K562 (cell line): ENCODE data around the gene OPRL1. TPM values are rescaled to one million over a fixed set of nuclear protein-coding genes. Genes with fewer than 3 reads are reported as not detected.

ENCODE experiments used
- ATAC-seq: fragments of 200-7000 bp; cut with Tn5 transposase; 3 replicates; pipeline ENCODE4 v1.9.1; 2020; ENCODE audit warnings: moderate library complexity
- BruUV-seq: library from RNA; stranded (reverse); fragments of 400-500 nt; replicated peaks from 2 replicates; lab custom pipeline; 2021; lab: Mats Ljungman, UMichigan
- CTCF ChIA-PET: fragments of 300-600 bp; formaldehyde crosslinking; extraction: SDS; loops from one replicate; lab custom pipeline; 2021; ENCODE audit warnings: low intra/inter-chr PET ratio; lab: Yijun Ruan, JAX
- POLR2A ChIA-PET: fragments of 300-600, 350-650 bp; sonication (Branson Sonifier 250); formaldehyde crosslinking; extraction: SDS; loops from one replicate; lab custom pipeline; 2021; ENCODE audit warnings: antibody characterized with exemption, inconsistent platforms; lab: Yijun Ruan, JAX
- DNase-seq, 4 experiments: peaks; one replicate each; pipeline versions ENCODE4 v3.0.0 to v3.0.0-alpha.2; 2011 to 2018; ENCODE audit warnings: low spot score in 3 of 4, mixed read lengths in 3 of 4; ENCODE audit errors: extremely low read depth in 1 of 4
- FAIRE-seq: peaks from 2 replicates; lab custom pipeline; 2011; peaks lifted over from hg19 to GRCh38; lab: Jason Lieb, UNC
- H2AFZ ChIP-seq: 2 replicates; pipeline ENCODE4 v1.6.0; 2011; ENCODE audit warnings: low read depth, low read length, control low read depth, inconsistent platforms
- H3K27ac ChIP-seq: fragments of 200-600 bp; 3 replicates; pipeline ENCODE4 v1.8.0; 2011; ENCODE audit warnings: low read depth, mild to moderate bottlenecking, control low read depth, inconsistent platforms, low read length, moderate library complexity, mixed read lengths; ENCODE audit errors: extremely low read depth
- H3K27me3 ChIP-seq, 2 experiments: fragments of 300-600 bp in 1 of 2; 2 replicates in 1 of 2; 3 replicates in 1 of 2; pipeline versions ENCODE4 v1.6.0 to v1.8.0; 2011; ENCODE audit warnings: inconsistent platforms in 2 of 2, low read length in 2 of 2, mild to moderate bottlenecking in 1 of 2, mixed read lengths in 1 of 2, moderate library complexity in 1 of 2; ENCODE audit not compliant: control insufficient read depth in 2 of 2, insufficient read depth in 2 of 2
- H3K36me3 ChIP-seq: fragments of 300-600 bp; 3 replicates; pipeline ENCODE4 v1.8.0; 2011; ENCODE audit warnings: mild to moderate bottlenecking, low read length, inconsistent platforms; ENCODE audit not compliant: control insufficient read depth, insufficient read depth
- H3K4me1 ChIP-seq, 2 experiments: fragments of 200-600 bp in 1 of 2; replicated peaks in 1 of 2; 2 replicates in 1 of 2; 3 replicates in 1 of 2; pipeline versions ENCODE4 v1.5.1 to v1.8.0; 2011; ENCODE audit warnings: inconsistent platforms in 2 of 2, low read length in 2 of 2, mild to moderate bottlenecking in 1 of 2, mixed read lengths in 1 of 2, moderate library complexity in 1 of 2; ENCODE audit not compliant: control insufficient read depth in 2 of 2, insufficient read depth in 2 of 2
- H3K4me2 ChIP-seq: 2 replicates; pipeline ENCODE4 v1.6.1; 2011; ENCODE audit warnings: low read length, control low read depth, inconsistent platforms, mixed read lengths; ENCODE audit not compliant: insufficient read depth
- H3K4me3 ChIP-seq: fragments of 200-600 bp; sonication (generic), shearing (Covaris generic); 2 replicates; pipeline ENCODE4 v1.5.1; 2016; ENCODE audit warnings: control low read depth, inconsistent platforms
- H3K79me2 ChIP-seq: fragments of 200-600 bp; 3 replicates; pipeline ENCODE4 v1.8.0; 2011; ENCODE audit warnings: low read length, inconsistent platforms; ENCODE audit not compliant: control insufficient read depth, insufficient read depth
- H3K9ac ChIP-seq, 2 experiments: 2 replicates each; pipeline versions ENCODE4 v1.6.0 to v1.6.1; 2011; ENCODE audit warnings: low read depth in 2 of 2, low read length in 2 of 2, control low read depth in 1 of 2, inconsistent platforms in 1 of 2, mild to moderate bottlenecking in 1 of 2, mixed read lengths in 1 of 2; ENCODE audit not compliant: insufficient read depth in 1 of 2
- H3K9me1 ChIP-seq: one replicate; pipeline ENCODE4 v1.6.0; 2011; ENCODE audit warnings: inconsistent platforms, mild to moderate bottlenecking, low read length, moderate library complexity; ENCODE audit not compliant: control insufficient read depth, insufficient read depth
- H3K9me3 ChIP-seq: replicated peaks from 2 replicates; pipeline ENCODE4 v1.5.1; 2011; ENCODE audit warnings: low read depth, low read length, inconsistent platforms; ENCODE audit not compliant: control insufficient read depth, insufficient read depth
- H4K20me1 ChIP-seq: replicated peaks from 2 replicates; pipeline ENCODE4 v1.6.1; 2011; ENCODE audit warnings: low read length, inconsistent platforms, mixed read lengths; ENCODE audit not compliant: control insufficient read depth, insufficient read depth
- CCNT2 ChIP-seq: IDR thresholded peaks from 2 replicates; pipeline ENCODE4 v1.6.1; 2011; ENCODE audit warnings: borderline replicate concordance, low read depth, mild to moderate bottlenecking, moderate library complexity, mixed read lengths, low read length; ENCODE audit not compliant: insufficient read length; ENCODE audit errors: extremely low read depth
- EP300 ChIP-seq: IDR thresholded peaks from 2 replicates; pipeline ENCODE4 v1.6.1; 2012; ENCODE audit warnings: low read length, improper control_type of control experiment
- GTF2A2 ChIP-seq: IDR thresholded peaks from 2 replicates; pipeline ENCODE4 v1.6.1; 2016; ENCODE audit warnings: mild to moderate bottlenecking, missing genetic modification characterization, missing compliant biosample characterization
- MXI1 ChIP-seq: IDR thresholded peaks from 2 replicates; pipeline ENCODE4 v1.6.1; 2011; ENCODE audit warnings: low read depth, mild to moderate bottlenecking, improper control_type of control experiment, low read length
- NFRKB ChIP-seq: fragments of 450-650 bp; IDR thresholded peaks from 2 replicates; pipeline ENCODE4 v1.6.1; 2016; ENCODE audit warnings: low read depth
- RBM14 ChIP-seq: fragments of 200-400 bp; formaldehyde crosslinking; IDR thresholded peaks from 2 replicates; pipeline ENCODE4 v1.6.1; 2018; ENCODE audit warnings: low read depth, mild to moderate bottlenecking, low read length, moderate library complexity, borderline replicate concordance; ENCODE audit not compliant: insufficient read depth
- SREBF1 ChIP-seq: fragments of 150-350 bp; IDR thresholded peaks from 2 replicates; pipeline ENCODE4 v1.6.1; 2014; ENCODE audit warnings: antibody characterized with exemption, low read depth, low read length, borderline replicate concordance
- WGBS: fragments of 100-300 bp; shearing (Covaris generic); methylation state at CpG from one replicate; pipeline ENCODE4 v1.1.6; 2016; ENCODE audit warnings: low coverage, mixed read lengths; ENCODE audit not compliant: insufficient coverage; ENCODE audit errors: missing lambda C conversion rate; 5-methylcytosine and 5-hydroxymethylcytosine counted together
- in situ Hi-C: fragments of 300-500 bp; cut with MboI; formaldehyde crosslinking; loops from 4 replicates; pipeline ENCODE4 v1.15.0; 2018; ENCODE audit warnings: inconsistent platforms, mixed read lengths
- intact Hi-C: fragments of 100-400 bp; cut with micrococcal nuclease; formaldehyde crosslinking; loops from 2 replicates; pipeline ENCODE4 v1.14.2; 2022
- polyA plus RNA-seq, 8 experiments: library from polyadenylated mRNA; depleted of rRNA in 4 of 8; stranded (reverse) in 5 of 8; unstranded in 3 of 8; fragments of >200 nt; fragmentation: Nextera tagmentation in 2 of 8; fragmentation: Illumina TruSeq in 1 of 8; extraction: Ambion mirVana in 2 of 8; extraction: Trizol in 1 of 8; gene quantifications; 2 replicates each; pipeline versions ENCODE4 v1.2.1 to v1.2.3, GENCODE V29; 2011 to 2014; ENCODE audit warnings: inconsistent platforms in 1 of 8, missing spikeins in 1 of 8
- total RNA-seq, 7 experiments: library from RNA; depleted of rRNA in 6 of 7; stranded (reverse); fragments of >200 nt in 6 of 7; fragmentation: Illumina TruSeq in 2 of 7; extraction: Trizol in 2 of 7; gene quantifications; 2 replicates each; pipeline versions ENCODE4 v1.2.1 to v1.2.3, GENCODE V29; 2011 to 2021; ENCODE audit warnings: low replicate concordance in 1 of 7
- TF ChIP-seq, protein P1 (sequence below): fragments of 250-450 bp; sonication (Bioruptor Pico); IDR thresholded peaks from 2 replicates; pipeline ENCODE4 v1.4.0; 2020; ENCODE audit warnings: mild to moderate bottlenecking, moderate library complexity
- TF ChIP-seq, protein P2 (sequence below): fragments of 250-450 bp; sonication (Bioruptor Pico); IDR thresholded peaks from 2 replicates; pipeline ENCODE4 v1.6.1; 2021; ENCODE audit warnings: mild to moderate bottlenecking

The OPRL1 gene
- total and polyA plus RNA-seq, 9 of the 15 experiments (the other 6 are each of a cell fraction or from before 2014, with no cell fraction given): 0.06 to 0.33 (median 0.11) TPM; not detected in 2

DNA sequence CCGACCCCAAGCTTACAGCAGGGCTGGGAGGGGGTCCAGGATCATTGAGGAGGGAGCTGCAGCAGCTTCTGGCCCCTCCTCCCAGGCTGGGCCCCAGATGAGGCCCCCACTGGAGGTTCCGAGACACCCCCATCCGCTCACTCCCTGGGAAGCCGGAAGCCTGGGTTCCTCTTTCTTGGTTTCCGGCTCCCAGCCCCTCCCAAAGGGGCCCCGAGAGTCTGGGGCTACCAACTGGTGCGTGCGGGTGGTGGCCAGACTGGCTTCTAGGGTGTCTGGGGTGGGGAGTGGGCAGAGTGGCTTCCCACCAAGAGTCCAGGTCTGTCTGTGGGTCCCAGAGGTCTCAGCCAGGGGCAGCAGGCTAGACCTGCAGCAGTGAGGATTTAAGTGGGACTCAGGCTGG, 2.8 kb upstream of the OPRL1 start (continued):
- TF ChIP-seq, protein P1, sequence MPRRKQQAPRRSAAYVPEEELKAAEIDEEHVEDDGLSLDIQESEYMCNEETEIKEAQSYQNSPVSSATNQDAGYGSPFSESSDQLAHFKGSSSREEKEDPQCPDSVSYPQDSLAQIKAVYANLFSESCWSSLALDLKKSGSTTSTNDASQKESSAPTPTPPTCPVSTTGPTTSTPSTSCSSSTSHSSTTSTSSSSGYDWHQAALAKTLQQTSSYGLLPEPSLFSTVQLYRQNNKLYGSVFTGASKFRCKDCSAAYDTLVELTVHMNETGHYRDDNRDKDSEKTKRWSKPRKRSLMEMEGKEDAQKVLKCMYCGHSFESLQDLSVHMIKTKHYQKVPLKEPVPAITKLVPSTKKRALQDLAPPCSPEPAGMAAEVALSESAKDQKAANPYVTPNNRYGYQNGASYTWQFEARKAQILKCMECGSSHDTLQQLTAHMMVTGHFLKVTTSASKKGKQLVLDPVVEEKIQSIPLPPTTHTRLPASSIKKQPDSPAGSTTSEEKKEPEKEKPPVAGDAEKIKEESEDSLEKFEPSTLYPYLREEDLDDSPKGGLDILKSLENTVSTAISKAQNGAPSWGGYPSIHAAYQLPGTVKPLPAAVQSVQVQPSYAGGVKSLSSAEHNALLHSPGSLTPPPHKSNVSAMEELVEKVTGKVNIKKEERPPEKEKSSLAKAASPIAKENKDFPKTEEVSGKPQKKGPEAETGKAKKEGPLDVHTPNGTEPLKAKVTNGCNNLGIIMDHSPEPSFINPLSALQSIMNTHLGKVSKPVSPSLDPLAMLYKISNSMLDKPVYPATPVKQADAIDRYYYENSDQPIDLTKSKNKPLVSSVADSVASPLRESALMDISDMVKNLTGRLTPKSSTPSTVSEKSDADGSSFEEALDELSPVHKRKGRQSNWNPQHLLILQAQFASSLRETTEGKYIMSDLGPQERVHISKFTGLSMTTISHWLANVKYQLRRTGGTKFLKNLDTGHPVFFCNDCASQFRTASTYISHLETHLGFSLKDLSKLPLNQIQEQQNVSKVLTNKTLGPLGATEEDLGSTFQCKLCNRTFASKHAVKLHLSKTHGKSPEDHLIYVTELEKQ (CRISPR knock-in tag): no peak
- TF ChIP-seq GTF2A2 (tag): no peak
- no peak for TF ChIP-seq SREBF1

DNA sequence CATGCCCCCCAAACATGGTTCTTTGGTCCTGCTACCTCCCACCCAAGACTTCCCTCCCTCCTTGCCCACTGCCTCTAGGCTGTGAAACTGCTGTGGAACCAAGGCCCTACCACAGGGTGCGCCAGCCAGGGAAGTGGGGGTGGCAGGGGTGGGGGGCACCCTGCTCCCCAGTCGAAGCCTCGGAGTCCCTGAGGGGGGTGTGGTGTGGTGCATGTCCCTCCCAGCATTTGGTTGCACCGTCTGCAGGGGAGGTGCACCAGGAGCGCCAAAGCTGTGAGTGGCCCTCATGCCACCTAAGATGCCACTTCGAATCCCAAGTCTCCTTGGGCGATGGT, 2.4 kb upstream of the OPRL1 start:
- Histone ChIP-seq H3K36me3 (peaks cover 8% of the 10 kb centered on the region; the same call in 1 of the 3 replicates), H2AFZ (no peak overlapping the region), H3K4me3 (no peak overlapping the region), H3K9me1 (no peaks in the 10 kb centered on the region), H3K79me2 (peaks cover 10% of the 10 kb centered on the region; the same call in 2 of the 3 replicates), H3K9me3 (no peaks in the 10 kb centered on the region), H3K4me1 (peaks cover 13 to 84% of the 10 kb centered on the region in 2 experiments; a peak in 4 of 5 replicates), H3K27me3 (no peaks in the 10 kb centered on the region), H4K20me1 (no peaks in the 10 kb centered on the region), H3K9ac (peak overlapping the region in 1 of 2 experiments; percentile 65; a peak in 1 of 4 replicates), H3K27ac (no peak overlapping the region), H3K4me2 (no peak overlapping the region)
- ATAC-seq: no peak
- intact Hi-C loops (no loop called here), in situ Hi-C loops (no loop called here)
- no TSS peak for BruUV-seq
- ChIA-PET CTCF (no interaction called here), POLR2A (no interaction called here)
- DNase-seq: no peak
- no peak for FAIRE-seq
- no peak for TF ChIP-seq MXI1
- TF ChIP-seq EP300: no peak
- TF ChIP-seq RBM14: no peak
- TF ChIP-seq CCNT2: no peak
- TF ChIP-seq, protein P2, sequence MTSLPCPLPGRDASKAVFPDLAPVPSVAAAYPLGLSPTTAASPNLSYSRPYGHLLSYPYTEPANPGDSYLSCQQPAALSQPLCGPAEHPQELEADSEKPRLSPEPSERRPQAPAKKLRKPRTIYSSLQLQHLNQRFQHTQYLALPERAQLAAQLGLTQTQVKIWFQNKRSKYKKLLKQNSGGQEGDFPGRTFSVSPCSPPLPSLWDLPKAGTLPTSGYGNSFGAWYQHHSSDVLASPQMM (CRISPR knock-in tag): no peak
- TF ChIP-seq NFRKB: no peak
- 90% methylated on average over 5 of the region's 7 CpGs for WGBS
